ENCODE measurements around the gene HRCT1.

DNA sequence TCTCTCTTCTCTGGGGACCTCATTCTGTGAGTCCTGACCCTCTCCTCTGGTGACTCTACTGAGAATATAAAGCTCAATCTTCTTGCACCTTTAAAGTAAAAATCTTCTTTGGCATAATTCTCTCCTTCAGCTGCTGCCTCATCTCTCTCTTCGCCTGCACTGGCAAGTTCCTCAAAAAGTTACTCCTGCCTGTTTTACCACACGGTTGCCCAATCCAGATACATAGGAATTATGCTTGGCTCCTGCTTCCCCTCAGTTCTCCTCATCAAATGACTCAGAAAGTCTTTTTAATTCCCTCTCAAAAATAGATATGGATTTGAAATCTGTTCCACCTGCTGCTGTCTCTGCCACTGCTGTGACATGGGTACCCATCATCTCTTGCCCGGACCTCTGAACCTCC is 14.4 kb upstream of the HRCT1 start:
- no peak for TF ChIP-seq CTCF (conservative IDR thresholded peaks at IDR 0.05; ENCODE audit: low read depth, low read length)
- TF ChIP-seq EZH2 (IDR thresholded peaks at IDR 0.05; ENCODE audit: borderline replicate concordance, low read depth, low read length, poor library complexity, severe bottlenecking) = no peak
